Smooth muscle cell (in vitro differentiated cells): ENCODE data around the gene SCYGR5. TPM values are rescaled to one million over a fixed set of nuclear protein-coding genes. Genes with fewer than 3 reads are reported as not detected.

Experiments used
- DNase-seq: peaks from one replicate; lab custom pipeline; 2025; ENCODE audit not compliant: unreplicated experiment; lab: John Stamatoyannopoulos, UW
- H2AFZ ChIP-seq: fragments of 200-600 bp; sonication (generic); 2 replicates; pipeline ENCODE4 v1.6.0; 2016; ENCODE audit warnings: antibody characterized with exemption, low read depth, mild to moderate bottlenecking
- H3F3A ChIP-seq: fragments of 200-600 bp; sonication (generic); 2 replicates; pipeline ENCODE4 v1.6.0; 2017; ENCODE audit warnings: antibody characterized with exemption, low read depth
- H3K27ac ChIP-seq: fragments of 200-600 bp; sonication (generic); 2 replicates; pipeline ENCODE4 v1.5.1; 2016; ENCODE audit warnings: low read depth, mild to moderate bottlenecking
- H3K27me3 ChIP-seq: fragments of 200-600 bp; sonication (generic); 2 replicates; pipeline ENCODE4 v1.6.1; 2016; ENCODE audit warnings: low read depth, mild to moderate bottlenecking
- H3K36me3 ChIP-seq: fragments of 200-600 bp; sonication (generic); 2 replicates; pipeline ENCODE4 v1.5.1; 2016; ENCODE audit warnings: low read depth
- H3K4me1 ChIP-seq: fragments of 200-600 bp; sonication (generic); 2 replicates; pipeline ENCODE4 v1.5.1; 2016; ENCODE audit warnings: low read depth
- H3K4me2 ChIP-seq: fragments of 200-600 bp; sonication (generic); 2 replicates; pipeline ENCODE4 v1.6.0; 2016; ENCODE audit warnings: mild to moderate bottlenecking
- H3K4me3 ChIP-seq: fragments of 200-600 bp; sonication (generic); 2 replicates; pipeline ENCODE4 v1.5.1; 2016; ENCODE audit warnings: mild to moderate bottlenecking
- H3K79me2 ChIP-seq: fragments of 200-600 bp; sonication (generic); 2 replicates; pipeline ENCODE4 v1.6.0; 2016; ENCODE audit warnings: low read depth, mild to moderate bottlenecking
- H3K9ac ChIP-seq: fragments of 200-600 bp; sonication (generic); 2 replicates; pipeline ENCODE4 v1.6.0; 2016; ENCODE audit warnings: low read depth
- H3K9me3 ChIP-seq: fragments of 200-600 bp; sonication (generic); replicated peaks from 2 replicates; pipeline ENCODE4 v1.5.1; 2016; ENCODE audit warnings: low read depth
- H4K20me1 ChIP-seq: fragments of 200-600 bp; sonication (generic); 2 replicates; pipeline ENCODE4 v1.6.0; 2016; ENCODE audit warnings: low read depth
- WGBS: methylation state at CpG from one replicate; pipeline ENCODE4 v1.1.7; 2016; ENCODE audit warnings: low lambda C conversion rate; 5-methylcytosine and 5-hydroxymethylcytosine counted together
- polyA plus RNA-seq: library from polyadenylated mRNA; unstranded; fragments of >200 nt; fragmentation: Nextera tagmentation; extraction: Ambion mirVana; gene quantifications from 2 replicates; pipeline ENCODE4 v1.2.1, GENCODE V29; 2016
- total RNA-seq: library from RNA; depleted of rRNA; stranded (reverse); fragments of >200 nt; gene quantifications from 2 replicates; pipeline ENCODE4 v1.2.3, GENCODE V29; 2014
- TF ChIP-seq, protein P1 (sequence below): fragments of 200-600 bp; sonication (generic); IDR thresholded peaks from 2 replicates; pipeline ENCODE4 v1.5.1; 2017; ENCODE audit warnings: borderline replicate concordance, mild to moderate bottlenecking, antibody characterized with exemption; ENCODE audit not compliant: insufficient read depth, poor library complexity, severe bottlenecking

The SCYGR5 gene
- total and polyA plus RNA-seq, 2 experiments from 2014 or later, result not detected

DNA sequence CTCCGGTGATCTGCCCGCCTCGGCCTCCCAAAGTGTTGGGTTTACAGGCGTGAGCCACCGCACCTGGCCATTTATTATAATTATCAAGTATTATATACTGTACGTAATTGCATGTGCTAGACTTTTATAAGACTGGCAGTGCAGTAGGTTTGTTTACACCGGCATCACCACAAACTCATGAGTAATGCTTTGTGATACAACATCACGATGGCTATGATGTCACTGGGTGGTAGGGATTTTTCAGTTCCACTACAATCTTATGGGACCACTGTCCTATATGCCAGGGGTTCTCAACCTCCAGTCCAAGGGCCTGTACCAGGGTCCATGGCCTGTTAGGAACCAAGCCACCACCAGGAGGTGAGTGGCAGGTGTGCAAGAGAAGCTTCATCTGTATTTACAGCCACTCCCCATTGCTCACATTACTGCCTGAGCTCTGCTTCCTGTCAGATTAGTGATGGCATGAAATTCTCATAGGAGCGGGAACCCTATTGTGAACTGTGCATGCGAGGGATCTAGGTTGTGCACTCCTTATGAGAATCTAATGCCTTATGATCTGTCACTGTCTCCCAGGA lies 39.9 kb upstream of the SCYGR5 start:
- peaks cover 9% of the 10 kb centered on the region for H3K4me1 ChIP-seq
- no peaks in the 10 kb centered on the region for H3K36me3 ChIP-seq
- no peaks in the 10 kb centered on the region for H3K9me3 ChIP-seq
- H3K4me3 ChIP-seq, result no peak overlapping the region
- 90% methylated on average over 10 of the region's 10 CpGs for WGBS
- no peak overlapping the region for H3K27ac ChIP-seq
- no peaks in the 10 kb centered on the region for H3F3A ChIP-seq
- no peaks in the 10 kb centered on the region for H4K20me1 ChIP-seq
- no peaks in the 10 kb centered on the region for H3K27me3 ChIP-seq
- no peak overlapping the region for H2AFZ ChIP-seq
- H3K9ac ChIP-seq, result no peak overlapping the region
- DNase-seq, result no peak
- no peaks in the 10 kb centered on the region for H3K79me2 ChIP-seq
- TF ChIP-seq, protein P1, sequence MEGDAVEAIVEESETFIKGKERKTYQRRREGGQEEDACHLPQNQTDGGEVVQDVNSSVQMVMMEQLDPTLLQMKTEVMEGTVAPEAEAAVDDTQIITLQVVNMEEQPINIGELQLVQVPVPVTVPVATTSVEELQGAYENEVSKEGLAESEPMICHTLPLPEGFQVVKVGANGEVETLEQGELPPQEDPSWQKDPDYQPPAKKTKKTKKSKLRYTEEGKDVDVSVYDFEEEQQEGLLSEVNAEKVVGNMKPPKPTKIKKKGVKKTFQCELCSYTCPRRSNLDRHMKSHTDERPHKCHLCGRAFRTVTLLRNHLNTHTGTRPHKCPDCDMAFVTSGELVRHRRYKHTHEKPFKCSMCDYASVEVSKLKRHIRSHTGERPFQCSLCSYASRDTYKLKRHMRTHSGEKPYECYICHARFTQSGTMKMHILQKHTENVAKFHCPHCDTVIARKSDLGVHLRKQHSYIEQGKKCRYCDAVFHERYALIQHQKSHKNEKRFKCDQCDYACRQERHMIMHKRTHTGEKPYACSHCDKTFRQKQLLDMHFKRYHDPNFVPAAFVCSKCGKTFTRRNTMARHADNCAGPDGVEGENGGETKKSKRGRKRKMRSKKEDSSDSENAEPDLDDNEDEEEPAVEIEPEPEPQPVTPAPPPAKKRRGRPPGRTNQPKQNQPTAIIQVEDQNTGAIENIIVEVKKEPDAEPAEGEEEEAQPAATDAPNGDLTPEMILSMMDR, result no peak
- H3K4me2 ChIP-seq, result no peak overlapping the region

DNA sequence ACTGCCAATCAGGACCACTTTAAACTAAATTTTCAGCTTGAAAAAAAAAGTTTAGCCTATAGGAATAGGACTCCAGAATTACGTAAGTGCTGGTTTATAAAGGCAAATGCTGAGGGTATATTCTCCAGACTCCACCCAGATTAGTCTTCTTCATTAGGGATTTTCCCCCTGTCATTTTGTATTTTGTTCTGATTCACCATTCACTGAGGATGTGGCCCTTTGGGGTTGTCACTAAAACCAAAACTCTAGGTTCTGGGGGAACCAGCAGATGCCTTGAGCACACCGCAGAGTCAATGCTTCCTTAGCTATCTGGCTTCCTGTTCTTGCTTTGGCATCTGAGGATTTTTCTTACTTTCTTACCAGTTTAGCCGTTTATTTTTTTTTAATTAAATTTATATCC lies 38.8 kb upstream of the SCYGR5 start:
- WGBS, result 82% methylated on average over 3 of the region's 3 CpGs

DNA sequence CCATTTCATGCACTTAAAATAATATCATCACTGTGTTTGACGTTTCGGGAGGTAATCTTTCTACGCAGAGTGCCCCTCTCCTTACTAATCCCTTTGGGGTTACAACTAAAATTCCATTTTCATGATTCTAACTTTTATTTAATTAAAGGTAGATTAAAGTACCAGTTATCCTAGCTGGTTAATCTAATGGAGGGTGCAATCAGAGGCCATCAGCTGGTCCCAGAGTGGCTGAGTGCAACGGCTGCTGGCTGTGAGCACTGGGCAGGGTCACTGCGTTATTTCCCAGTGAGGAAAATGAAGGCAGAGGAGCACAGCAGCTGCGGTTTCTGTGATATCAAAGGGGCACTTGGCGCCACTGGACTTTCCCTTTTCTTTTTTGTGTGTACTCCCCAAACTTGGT lies 37.2 kb upstream of the SCYGR5 start:
- H3K4me2 ChIP-seq, result peak overlapping the region; percentile 75
- H3K4me1 ChIP-seq, result peaks cover 9% of the 10 kb centered on the region
- H3K9ac ChIP-seq, result no peak overlapping the region
- WGBS, result 60% methylated on average over 7 of the region's 7 CpGs
- TF ChIP-seq, protein P1, result no peak
- H3K9me3 ChIP-seq, result no peaks in the 10 kb centered on the region
- H2AFZ ChIP-seq, result peak overlapping the region; percentile 97
- DNase-seq, result no peak
- no peaks in the 10 kb centered on the region for H3K27me3 ChIP-seq
- H3K79me2 ChIP-seq, result no peaks in the 10 kb centered on the region
- peaks cover 3% of the 10 kb centered on the region for H3K36me3 ChIP-seq
- peak overlapping the region; percentile 20 for H3K27ac ChIP-seq
- H3F3A ChIP-seq, result no peaks in the 10 kb centered on the region
- peak overlapping the region; percentile 4 for H3K4me3 ChIP-seq
- H4K20me1 ChIP-seq, result no peaks in the 10 kb centered on the region

More for the DNA sequence above, 38.8 kb upstream of the SCYGR5 start:
- Histone ChIP-seq H3K4me2 (no peak overlapping the region), H3K36me3 (peaks cover 3% of the 10 kb centered on the region), H3K4me3 (no peak overlapping the region), H2AFZ (no peak overlapping the region), H4K20me1 (no peaks in the 10 kb centered on the region), H3K27ac (no peak overlapping the region), H3K4me1 (peaks cover 9% of the 10 kb centered on the region), H3K9ac (no peak overlapping the region), H3K27me3 (no peaks in the 10 kb centered on the region), H3K79me2 (no peaks in the 10 kb centered on the region), H3F3A (no peaks in the 10 kb centered on the region), H3K9me3 (no peaks in the 10 kb centered on the region)
- TF ChIP-seq, protein P1, result no peak
- no peak for DNase-seq

DNA sequence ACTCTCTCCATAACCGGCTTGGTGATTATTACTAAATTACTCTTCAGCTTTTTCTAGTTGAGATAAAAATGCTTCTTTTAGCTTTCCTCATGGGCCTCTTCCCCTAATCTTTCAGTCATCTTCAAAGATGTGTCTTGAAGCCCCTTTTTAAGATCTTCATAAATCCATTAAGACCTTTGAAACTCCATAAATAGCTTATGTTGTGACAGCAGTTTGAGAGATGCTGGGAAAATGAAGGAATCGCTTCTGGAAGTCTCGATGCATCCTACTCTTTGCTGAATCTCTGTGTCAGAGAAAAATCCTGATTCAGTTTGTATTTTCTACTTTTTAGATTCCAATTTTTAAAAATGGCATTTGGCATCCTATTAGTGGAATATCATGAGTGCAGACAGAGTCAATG lies 36.3 kb upstream of the SCYGR5 start:
- Histone ChIP-seq H3K27ac (peak overlapping the region; percentile 20), H2AFZ (peak overlapping the region; percentile 97), H3K4me2 (peak overlapping the region; percentile 75), H3K9ac (no peak overlapping the region), H3K36me3 (peaks cover 3% of the 10 kb centered on the region), H4K20me1 (no peaks in the 10 kb centered on the region), H3F3A (no peaks in the 10 kb centered on the region), H3K79me2 (no peaks in the 10 kb centered on the region), H3K4me1 (peaks cover 9% of the 10 kb centered on the region), H3K9me3 (no peaks in the 10 kb centered on the region), H3K4me3 (no peak overlapping the region), H3K27me3 (no peaks in the 10 kb centered on the region)
- TF ChIP-seq, protein P1, result no peak
- WGBS, result 26% methylated on average over 3 of the region's 3 CpGs
- DNase-seq, result no peak
